Lower leg skin (tissue), 3 donors: ENCODE data around the gene INIP.

ENCODE experiments used
- CTCF ChIP-seq, 3 donors: fragments of 450-650 bp; IDR thresholded peaks; one replicate each; pipeline ENCODE4 v1.5.1; 2016; ENCODE audit warnings: antibody characterized with exemption in 3 of 3, mild to moderate bottlenecking in 3 of 3, moderate library complexity in 2 of 3
- POLR2A ChIP-seq, 2 donors: fragments of 450-650 bp; IDR thresholded peaks; one replicate each; pipeline ENCODE4 v1.6.1; 2016 to 2017; ENCODE audit warnings: antibody characterized with exemption in 2 of 2, mild to moderate bottlenecking in 1 of 2, moderate library complexity in 1 of 2

GRCh38 chr9:112703304-112703703, 14.6 kb downstream of the INIP start:
- TF ChIP-seq POLR2A (IDR thresholded peaks at IDR 0.05) (no peak), CTCF (IDR thresholded peaks at IDR 0.05) (no peak)
